ENCODE measurements around the gene ZNF524.
A peak's percentile ranks its signal among the peaks of the same experiment; 100 is the strongest.

The ZNF524 gene

DNA sequence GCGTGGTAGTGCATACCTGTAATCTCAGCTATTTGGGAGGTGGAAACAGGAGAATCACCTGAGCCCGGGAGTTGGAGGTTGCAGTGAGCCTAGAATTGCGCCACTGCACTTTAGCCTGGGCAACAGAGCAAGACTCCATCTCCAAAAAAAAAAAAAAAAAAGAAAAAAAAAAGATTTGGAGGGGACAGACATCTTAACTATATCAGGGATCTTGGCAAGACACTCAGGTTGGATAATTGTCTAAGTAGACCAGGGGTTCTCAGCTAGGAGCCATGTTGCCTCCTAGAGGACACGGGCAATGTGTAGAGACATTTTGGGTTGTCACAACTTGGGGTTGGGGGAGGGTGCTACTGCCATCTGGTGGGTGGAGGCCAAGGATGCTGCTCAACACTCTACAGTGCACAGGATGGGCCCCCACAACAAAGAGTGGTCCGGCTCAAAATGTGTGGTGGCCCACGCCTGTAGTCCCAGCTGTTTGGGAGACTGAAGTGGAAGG, 38.8 kb downstream of the ZNF524 start:
- H3K36me3 Mint-ChIP-seq, result peaks cover 16% of the 10 kb centered on the region
- H3K4me3 Mint-ChIP-seq, result peak overlapping the region; percentile 59
- H3K27me3 Mint-ChIP-seq, result no peaks in the 10 kb centered on the region

DNA sequence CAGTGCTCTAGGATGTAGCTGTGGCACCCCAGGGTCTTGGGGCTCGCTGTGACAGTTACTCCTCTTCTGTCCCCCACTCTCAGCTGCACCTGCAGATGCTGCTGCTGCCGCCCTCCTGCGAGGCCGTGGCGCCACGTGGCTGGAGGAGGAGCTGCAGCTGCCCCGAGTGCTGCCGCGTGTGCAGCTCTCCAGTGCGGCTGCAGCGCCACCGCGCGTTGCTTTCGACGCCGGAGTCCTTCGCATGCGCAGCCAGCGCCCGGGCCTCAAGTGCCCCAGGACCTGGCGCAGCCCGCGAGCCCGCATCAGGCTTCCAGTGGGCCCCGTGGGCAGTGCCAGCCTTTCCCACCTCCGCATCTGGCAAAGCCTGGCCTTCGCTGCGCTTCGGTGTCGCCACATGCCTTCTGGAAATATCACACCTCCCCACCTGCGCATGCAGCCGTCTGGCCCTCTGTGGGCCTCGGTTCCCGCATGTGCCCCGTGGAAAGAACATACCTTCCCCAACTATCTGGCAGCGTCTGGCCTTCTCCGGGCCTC, 40.0 kb downstream of the ZNF524 start:
- peaks cover 12% of the 10 kb centered on the region for H3K36me3 Mint-ChIP-seq
- H3K9me3 Mint-ChIP-seq, result no peaks in the 10 kb centered on the region
- peak overlapping the region; percentile 82 for H3K4me3 Mint-ChIP-seq
- H3K27me3 Mint-ChIP-seq, result no peaks in the 10 kb centered on the region
- H3K4me1 Mint-ChIP-seq, result peaks cover 66% of the 10 kb centered on the region
- peak overlapping the region; percentile 82 for H3K27ac Mint-ChIP-seq

More for the DNA sequence above, 38.8 kb downstream of the ZNF524 start:
- peak overlapping the region; percentile 19 for H3K27ac Mint-ChIP-seq
- no peaks in the 10 kb centered on the region for H3K9me3 Mint-ChIP-seq
- peaks cover 64% of the 10 kb centered on the region for H3K4me1 Mint-ChIP-seq

GRCh38 chr19:55640577-55641425, 40.7 kb downstream of the ZNF524 start, which contains the start of gene ZNF580:
ZNF580 (plus strand) TSS chr19:55641002; CDS start chr19:55642509, 1,507 bp downstream.
- Mint-ChIP-seq H3K4me1 (peaks cover 67% of the 10 kb centered on the region), H3K9me3 (no peaks in the 10 kb centered on the region), H3K27ac (peak within 1 kb of the TSS; percentile 89), H3K27me3 (no peaks in the 10 kb centered on the region), H3K36me3 (peaks cover 9% of the 10 kb centered on the region), H3K4me3 (peak within 1 kb of the TSS; percentile 89)

DNA sequence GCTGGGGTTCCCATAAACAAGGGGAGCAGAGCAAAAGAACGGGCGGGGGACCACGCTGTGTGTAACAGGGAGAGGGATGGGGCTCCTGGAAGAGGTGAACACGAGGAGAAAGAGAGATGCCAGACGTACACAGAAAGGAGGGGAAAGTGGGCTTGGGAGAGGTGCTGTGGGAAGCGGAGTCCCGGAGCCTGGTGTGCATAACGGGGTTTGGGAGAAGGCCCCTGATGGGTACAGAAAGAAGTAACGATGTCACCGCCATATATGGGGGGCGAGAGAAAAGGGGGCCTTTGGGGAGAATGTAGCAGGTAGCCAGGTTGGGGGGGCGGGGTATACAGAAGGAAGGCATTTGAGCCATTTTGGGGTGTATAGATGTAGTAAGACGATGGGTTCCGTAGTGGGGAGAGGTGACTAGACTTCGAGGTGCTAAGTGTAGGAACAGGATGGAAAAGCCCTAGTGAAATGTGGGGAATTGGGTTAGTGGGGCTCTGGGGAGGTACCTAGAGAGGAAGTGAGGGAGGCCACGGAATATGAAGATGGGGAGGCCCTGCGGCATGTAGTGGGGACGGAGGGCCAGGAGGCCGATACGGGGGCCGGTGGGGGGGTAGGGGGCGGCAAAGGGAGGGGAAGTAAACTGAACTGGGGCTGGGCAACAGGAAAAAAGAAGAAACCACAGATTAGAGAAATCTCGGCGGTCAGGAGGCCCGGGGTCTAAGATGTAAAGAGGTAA, 41.5 kb downstream of the ZNF524 start:
- peaks cover 9% of the 10 kb centered on the region for H3K36me3 Mint-ChIP-seq
- peaks cover 59% of the 10 kb centered on the region for H3K4me1 Mint-ChIP-seq
- peak overlapping the region; percentile 89 for H3K27ac Mint-ChIP-seq
- H3K4me3 Mint-ChIP-seq, result peak overlapping the region; percentile 89
- H3K27me3 Mint-ChIP-seq, result no peaks in the 10 kb centered on the region
- no peaks in the 10 kb centered on the region for H3K9me3 Mint-ChIP-seq

- Mint-ChIP-seq H3K36me3 (peaks cover 9% of the 10 kb centered on the region), H3K27me3 (no peaks in the 10 kb centered on the region), H3K4me1 (peaks cover 57% of the 10 kb centered on the region), H3K9me3 (no peaks in the 10 kb centered on the region), H3K4me3 (peak overlapping the region; percentile 97), H3K27ac (peak overlapping the region; percentile 99)
These were observed 42.3 kb downstream of the ZNF524 start for GRCh38 chr19:55642153-55643002.

GRCh38 chr19:55643003-55643886, 43.2 kb downstream of the ZNF524 start, which contains the start of gene ZNF581:
ZNF581 (plus strand) TSS chr19:55643649; CDS start chr19:55644572, 923 bp downstream.
- H3K9me3 Mint-ChIP-seq, result no peaks in the 10 kb centered on the region
- H3K36me3 Mint-ChIP-seq, result peaks cover 4% of the 10 kb centered on the region
- H3K27ac Mint-ChIP-seq, result peak within 1 kb of the TSS; percentile 99
- H3K4me1 Mint-ChIP-seq, result peaks cover 53% of the 10 kb centered on the region
- peak within 1 kb of the TSS; percentile 97 for H3K4me3 Mint-ChIP-seq
- no peaks in the 10 kb centered on the region for H3K27me3 Mint-ChIP-seq

DNA sequence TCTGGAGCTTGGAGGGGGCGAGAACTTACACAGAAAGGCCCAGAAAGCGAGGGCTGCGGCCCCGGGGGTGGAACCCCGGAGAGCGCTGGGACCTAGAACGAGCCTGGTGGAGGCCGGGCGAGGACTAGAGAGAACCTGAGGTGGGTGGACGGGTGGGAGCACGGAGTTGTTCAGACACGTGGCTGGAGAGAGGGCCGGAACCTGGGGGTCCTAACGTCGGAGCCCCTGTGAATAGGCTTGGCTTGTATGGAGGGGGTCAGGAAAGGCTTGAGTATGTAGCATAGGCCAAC, 43.7 kb downstream of the ZNF524 start:
- Mint-ChIP-seq H3K9me3 (no peaks in the 10 kb centered on the region), H3K36me3 (peaks cover 4% of the 10 kb centered on the region), H3K4me1 (peaks cover 56% of the 10 kb centered on the region), H3K27ac (peak overlapping the region; percentile 98), H3K27me3 (no peaks in the 10 kb centered on the region), H3K4me3 (peak overlapping the region; percentile 97)

GRCh38 chr19:55644191-55644833, 44.2 kb downstream of the ZNF524 start:
- peaks cover 54% of the 10 kb centered on the region for H3K4me1 Mint-ChIP-seq
- peaks cover 1% of the 10 kb centered on the region for H3K36me3 Mint-ChIP-seq
- H3K4me3 Mint-ChIP-seq, result peak overlapping the region; percentile 97
- H3K27ac Mint-ChIP-seq, result peak overlapping the region; percentile 98
- no peaks in the 10 kb centered on the region for H3K9me3 Mint-ChIP-seq
- H3K27me3 Mint-ChIP-seq, result no peaks in the 10 kb centered on the region

- peaks cover 60% of the 10 kb centered on the region for H3K4me1 Mint-ChIP-seq
These were observed 44.9 kb downstream of the ZNF524 start for GRCh38 chr19:55644842-55645511.

DNA sequence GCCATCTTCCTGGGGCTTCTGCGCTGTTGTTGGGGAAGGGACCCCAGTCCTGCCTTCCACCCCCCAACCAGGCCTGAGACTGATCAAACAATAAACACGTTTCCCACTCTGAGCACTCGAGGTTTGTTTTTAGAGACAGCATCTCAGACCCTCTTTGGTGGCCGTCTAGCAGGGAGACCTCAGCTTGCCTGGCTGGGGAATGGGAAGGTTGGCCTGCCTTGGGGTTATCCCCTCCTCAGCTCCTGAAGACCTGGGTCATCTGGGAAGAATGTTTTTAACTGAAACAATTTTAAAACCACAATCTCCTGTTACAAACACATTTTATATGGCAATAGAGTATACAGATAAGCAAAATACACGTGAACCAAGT, 45.4 kb downstream of the ZNF524 start:
- Mint-ChIP-seq H3K4me1 (peaks cover 61% of the 10 kb centered on the region), H3K27ac (peak overlapping the region; percentile 65), H3K36me3 (peaks cover 1% of the 10 kb centered on the region), H3K9me3 (no peaks in the 10 kb centered on the region), H3K4me3 (peak overlapping the region; percentile 78), H3K27me3 (no peaks in the 10 kb centered on the region)

More at GRCh38 chr19:55644842-55645511, 44.9 kb downstream of the ZNF524 start:
- Mint-ChIP-seq H3K36me3 (peaks cover 1% of the 10 kb centered on the region), H3K4me3 (peak overlapping the region; percentile 97), H3K27ac (peak overlapping the region; percentile 65), H3K27me3 (no peaks in the 10 kb centered on the region), H3K9me3 (no peaks in the 10 kb centered on the region)

DNA sequence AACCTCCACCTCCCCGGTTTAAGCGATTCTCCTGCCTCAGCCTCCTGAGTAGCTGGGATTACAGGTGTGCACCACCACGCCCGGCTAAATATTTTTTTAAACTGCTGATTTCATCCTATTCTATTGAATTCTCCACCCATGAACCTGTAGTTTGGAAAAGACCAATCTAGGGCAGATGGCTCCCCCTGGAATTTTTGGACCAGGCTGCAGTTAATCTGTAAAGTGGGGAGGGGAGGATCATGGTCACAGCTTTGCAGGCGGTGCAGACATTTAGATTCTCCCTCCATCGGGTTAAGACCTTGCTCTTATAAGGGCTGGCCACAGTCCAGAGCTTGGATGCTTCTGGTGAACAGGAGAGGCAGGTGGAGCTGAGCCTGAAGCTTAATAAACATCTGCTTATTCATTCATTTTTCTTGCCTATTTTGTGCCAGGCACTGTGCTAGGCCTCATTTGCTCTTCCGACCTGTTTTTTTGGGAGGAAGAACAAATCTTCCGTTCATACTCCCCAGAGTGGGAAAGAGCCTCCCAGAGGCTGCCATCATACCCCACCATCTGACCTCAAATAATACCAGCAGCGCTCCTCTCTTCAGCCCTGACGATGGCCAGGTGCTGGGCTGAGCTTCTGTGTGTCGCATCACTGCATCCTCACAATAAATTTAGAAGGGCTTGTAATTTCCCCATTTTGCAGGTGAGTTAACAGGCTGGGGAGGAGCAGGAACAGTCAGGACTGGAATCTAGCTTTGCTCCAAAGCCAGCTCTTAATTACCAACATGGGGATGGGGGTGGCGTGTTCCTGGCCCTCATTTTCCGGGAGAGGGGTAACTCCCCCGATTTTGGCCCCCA, 47.0 kb downstream of the ZNF524 start:
- H3K36me3 Mint-ChIP-seq, result peaks cover 1% of the 10 kb centered on the region
- H3K27ac Mint-ChIP-seq, result peak overlapping the region; percentile 65
- H3K27me3 Mint-ChIP-seq, result no peaks in the 10 kb centered on the region
- H3K4me1 Mint-ChIP-seq, result peaks cover 57% of the 10 kb centered on the region
- peak overlapping the region; percentile 86 for H3K4me3 Mint-ChIP-seq
- H3K9me3 Mint-ChIP-seq, result no peaks in the 10 kb centered on the region

DNA sequence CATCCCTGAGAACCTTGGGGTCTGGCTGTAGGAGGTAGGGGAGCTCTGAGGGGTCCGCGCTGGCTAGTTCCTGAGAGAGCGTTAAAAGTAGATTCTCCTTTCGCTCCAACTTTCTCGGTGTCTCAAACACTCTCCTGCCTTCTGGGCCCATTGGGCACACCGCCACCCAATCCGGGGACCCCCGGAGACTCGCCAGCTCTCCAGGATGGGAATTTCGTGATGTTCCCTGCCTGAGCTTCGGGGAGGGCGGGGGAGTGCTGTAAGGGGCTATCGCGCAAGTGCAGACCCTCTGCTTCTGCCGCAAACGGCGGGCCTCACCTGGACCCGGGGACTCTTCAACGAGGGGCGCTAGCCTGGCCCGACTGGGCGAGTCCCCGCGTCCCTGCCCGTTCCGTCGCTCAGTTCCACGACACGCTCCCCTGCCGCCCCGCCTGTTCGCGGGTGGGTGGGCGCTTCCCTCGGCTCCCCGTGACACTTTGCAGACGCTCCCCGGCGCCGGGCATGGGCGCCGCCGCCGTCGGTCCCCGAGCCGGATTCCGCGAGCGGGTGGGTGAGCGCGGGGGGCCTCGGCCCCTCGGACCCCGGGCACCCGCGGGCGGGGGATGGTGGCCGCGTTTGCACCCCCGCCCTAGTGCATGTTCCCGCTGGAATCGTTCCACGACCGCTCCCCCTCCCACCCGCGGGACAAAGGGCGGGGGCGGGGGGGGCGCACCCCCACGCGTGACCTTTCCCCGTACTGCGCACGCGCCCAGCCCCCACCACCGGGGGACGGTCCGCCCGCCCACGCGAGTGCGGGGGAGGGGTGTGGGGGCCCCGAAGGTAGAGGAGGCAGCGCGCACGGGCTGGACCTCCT, 47.9 kb downstream of the ZNF524 start, which contains the start of gene CCDC106:
Gene CCDC106, plus strand, starts transcription at position 481 of the 853 bp plus-strand sequence. CDS start 835 bp downstream, outside the sequence.
- H3K27me3 Mint-ChIP-seq, result no peaks in the 10 kb centered on the region
- H3K4me1 Mint-ChIP-seq, result peaks cover 53% of the 10 kb centered on the region
- H3K27ac Mint-ChIP-seq, result peak within 1 kb of the TSS; percentile 76
- peaks cover 1% of the 10 kb centered on the region for H3K36me3 Mint-ChIP-seq
- H3K9me3 Mint-ChIP-seq, result no peaks in the 10 kb centered on the region
- H3K4me3 Mint-ChIP-seq, result peak within 1 kb of the TSS; percentile 86

Data from activated naive CD4-positive, alpha-beta T cell treated with anti-CD3 and anti-CD28 coated beads, Interleukin-2, amount 50 U/mL, for 24 hours (primary cell).